22Rv1 (cell line): ENCODE results near the gene ONECUT1.

Source experiments
- CTCF ChIP-seq: fragments of 450-650 bp; IDR thresholded peaks from 2 replicates; pipeline ENCODE4 v1.5.1; 2017; ENCODE audit warnings: mild to moderate bottlenecking
- ZFX ChIP-seq: fragments of 450-650 bp; IDR thresholded peaks from 2 replicates; pipeline ENCODE4 v1.6.1; 2017; ENCODE audit warnings: antibody characterized with exemption, borderline replicate concordance

- TF ChIP-seq CTCF (no peak), ZFX (no peak)
These were observed 8.5 kb upstream of the ONECUT1 start for GRCh38 chr15:52798529-52799101.
